DLD1 (cell line): ENCODE measurements around the gene FOXS1.
"Not testable (repeated sequence)": the region's sequence is repeated elsewhere in the genome, so short reads cannot be mapped to it uniquely, and the experiment has no call there.

ENCODE experiments used
- in situ Hi-C: cut with HindIII; loops from 2 replicates; pipeline ENCODE4 v1.10.0; 2017; ENCODE audit warnings: low sequenced_read_pairs

FOXS1 gene

DNA sequence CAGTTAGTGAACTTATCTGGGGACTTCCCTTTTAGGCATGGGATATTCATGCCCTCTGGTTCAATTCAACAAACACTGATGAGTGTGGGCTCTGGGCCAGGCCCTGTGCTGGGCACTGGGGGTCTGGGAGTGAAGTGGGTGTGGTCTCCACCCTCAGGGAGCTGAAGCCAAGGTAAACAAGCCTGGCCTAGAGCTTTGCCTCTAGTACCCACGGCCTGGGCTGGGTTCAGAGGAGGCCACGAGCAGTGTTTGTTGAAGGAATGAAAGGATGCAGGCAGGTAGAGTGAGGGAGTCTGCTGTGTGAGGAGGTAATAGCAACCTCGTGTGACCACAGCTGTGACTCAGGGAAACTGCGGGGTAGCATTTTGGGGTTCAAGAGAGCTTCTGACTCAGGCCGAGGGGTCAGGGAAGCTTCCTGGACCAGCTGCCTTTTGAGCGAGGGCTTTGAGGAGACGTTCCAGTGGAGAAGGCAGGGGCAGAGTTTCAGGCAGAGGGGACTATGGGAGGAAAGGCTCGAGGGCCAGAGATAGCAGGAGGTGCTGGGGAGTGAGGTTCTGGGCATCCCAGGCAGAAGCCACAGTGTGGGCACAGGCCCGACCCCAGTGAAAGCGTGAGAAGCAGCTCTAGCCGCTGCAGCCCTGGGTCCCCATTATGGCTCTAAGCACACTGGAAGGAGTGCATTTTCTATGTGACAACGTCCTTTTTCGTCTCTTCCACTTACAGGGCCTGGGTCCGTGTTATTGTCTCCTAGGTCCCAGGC, 20.7 kb downstream of the FOXS1 start:
- in situ Hi-C loops: no loop called here

- in situ Hi-C loops: no loop called here
Measured at GRCh38 chr20:31824125-31824485, 21.3 kb downstream of the FOXS1 start.

GRCh38 chr20:31823360-31824124, 21.9 kb downstream of the FOXS1 start:
- in situ Hi-C loops: no loop called here

DNA sequence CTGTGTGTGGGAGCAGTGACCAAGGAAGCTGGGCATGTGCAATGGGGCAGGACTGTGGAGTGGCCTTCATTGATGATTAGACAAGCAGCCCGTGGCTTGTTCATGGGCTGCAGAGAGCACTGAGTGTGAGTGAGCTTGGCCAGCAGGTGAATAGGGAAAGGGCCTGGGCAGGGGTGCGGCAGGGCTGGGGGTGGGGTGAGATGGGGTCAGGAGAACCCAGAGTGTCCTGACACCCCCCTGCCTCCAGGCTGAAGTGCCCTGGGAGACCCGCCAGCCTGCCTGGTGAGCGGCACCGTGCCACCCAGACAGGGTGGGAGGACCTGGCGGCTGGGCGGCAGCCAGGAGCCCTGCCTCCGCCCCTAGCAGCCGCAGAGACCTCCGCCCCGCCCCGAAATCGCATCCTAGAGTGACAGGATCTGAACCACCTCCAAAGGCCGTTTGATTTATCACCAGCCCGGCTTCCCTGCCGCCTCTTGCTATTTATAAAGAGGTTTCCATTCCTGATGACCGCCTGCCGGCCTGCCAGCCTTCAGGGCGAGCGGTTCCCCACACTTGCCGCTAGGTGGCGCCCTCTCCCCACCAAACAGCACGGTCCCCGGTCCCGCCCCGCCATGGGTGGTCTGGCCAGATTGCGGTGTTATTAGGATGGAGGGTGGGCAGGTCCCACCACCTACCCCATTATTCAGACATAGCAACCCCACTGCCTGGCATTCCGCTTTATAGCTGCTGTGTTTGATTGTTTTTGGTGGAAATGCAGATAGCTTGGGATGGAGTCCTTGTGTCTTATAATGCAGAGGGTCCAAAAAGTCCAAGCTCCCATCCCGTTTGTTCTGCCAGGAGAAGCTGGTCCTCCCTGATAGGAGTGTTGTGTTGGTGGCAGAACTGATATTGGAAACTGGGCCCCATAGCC, 22.7 kb downstream of the FOXS1 start:
- in situ Hi-C loops: no loop called here

DNA sequence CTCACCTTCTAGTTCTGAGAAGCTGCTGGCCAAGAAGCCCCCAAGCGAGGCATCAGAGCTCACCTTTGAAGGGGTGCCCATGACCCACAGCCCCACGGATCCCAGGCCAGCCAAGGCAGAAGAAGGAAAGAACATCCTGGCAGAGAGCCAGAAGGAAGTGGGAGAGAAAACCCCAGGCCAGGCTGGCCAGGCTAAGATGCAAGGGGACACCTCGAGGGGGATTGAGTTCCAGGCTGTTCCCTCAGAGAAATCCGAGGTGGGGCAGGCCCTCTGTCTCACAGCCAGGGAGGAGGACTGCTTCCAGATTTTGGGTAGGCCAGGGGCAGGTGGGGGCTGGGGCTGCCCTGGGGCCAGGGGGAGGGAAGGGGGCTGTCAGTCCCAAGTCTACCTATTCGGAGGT, 24.0 kb downstream of the FOXS1 start:
- in situ Hi-C loops: no loop called here

DNA sequence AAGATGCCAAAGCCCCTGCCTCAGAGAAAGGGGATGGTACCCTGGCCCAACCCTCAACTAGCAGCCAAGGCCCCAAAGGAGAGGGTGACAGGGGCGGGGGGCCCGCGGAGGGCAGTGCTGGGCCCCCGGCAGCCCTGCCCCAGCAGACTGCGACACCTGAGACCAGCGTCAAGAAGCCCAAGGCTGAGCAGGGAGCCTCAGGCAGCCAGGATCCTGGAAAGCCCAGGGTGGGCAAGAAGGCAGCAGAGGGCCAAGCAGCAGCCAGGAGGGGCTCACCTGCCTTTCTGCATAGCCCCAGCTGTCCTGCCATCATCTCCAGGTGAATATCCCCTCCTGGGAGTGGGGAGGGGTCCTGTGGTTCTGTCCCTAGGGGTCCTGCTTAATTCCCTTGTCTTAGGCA, 25.2 kb downstream of the FOXS1 start:
- in situ Hi-C loops: no loop called here

GRCh38 chr20:31819083-31819784, 26.2 kb downstream of the FOXS1 start, which contains the start of gene MYLK2:
Gene MYLK2, plus strand, starts transcription at chr20:31819356. Its CDS starts 225 bp downstream, at chr20:31819581.
- in situ Hi-C loops: no loop called here

GRCh38 chr20:31818376-31818908, 27.0 kb downstream of the FOXS1 start:
- in situ Hi-C loops: no loop called here

DNA sequence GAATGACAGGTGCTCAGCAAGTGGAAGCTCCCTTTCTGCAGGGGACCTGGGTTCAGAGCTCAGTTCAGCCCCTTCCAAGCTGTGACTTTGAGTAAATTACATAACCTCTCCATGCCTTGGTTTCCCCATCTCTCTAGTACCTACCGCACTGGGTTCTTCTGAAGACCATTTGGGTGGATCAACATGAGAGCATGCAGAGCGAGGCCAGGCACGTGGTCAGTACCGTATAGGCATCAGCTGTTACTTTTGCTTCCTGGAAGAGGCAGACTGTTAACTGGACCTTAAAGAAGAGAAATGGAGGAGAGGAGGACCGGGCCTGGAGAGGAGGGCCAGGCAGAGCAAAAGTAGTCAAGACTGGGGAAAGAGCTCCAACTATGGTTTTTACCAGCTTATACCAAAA, 27.9 kb downstream of the FOXS1 start:
- in situ Hi-C loops: no loop called here

- in situ Hi-C loops: no loop called here
Measured at GRCh38 chr20:31816221-31816620, 29.2 kb downstream of the FOXS1 start.

DNA sequence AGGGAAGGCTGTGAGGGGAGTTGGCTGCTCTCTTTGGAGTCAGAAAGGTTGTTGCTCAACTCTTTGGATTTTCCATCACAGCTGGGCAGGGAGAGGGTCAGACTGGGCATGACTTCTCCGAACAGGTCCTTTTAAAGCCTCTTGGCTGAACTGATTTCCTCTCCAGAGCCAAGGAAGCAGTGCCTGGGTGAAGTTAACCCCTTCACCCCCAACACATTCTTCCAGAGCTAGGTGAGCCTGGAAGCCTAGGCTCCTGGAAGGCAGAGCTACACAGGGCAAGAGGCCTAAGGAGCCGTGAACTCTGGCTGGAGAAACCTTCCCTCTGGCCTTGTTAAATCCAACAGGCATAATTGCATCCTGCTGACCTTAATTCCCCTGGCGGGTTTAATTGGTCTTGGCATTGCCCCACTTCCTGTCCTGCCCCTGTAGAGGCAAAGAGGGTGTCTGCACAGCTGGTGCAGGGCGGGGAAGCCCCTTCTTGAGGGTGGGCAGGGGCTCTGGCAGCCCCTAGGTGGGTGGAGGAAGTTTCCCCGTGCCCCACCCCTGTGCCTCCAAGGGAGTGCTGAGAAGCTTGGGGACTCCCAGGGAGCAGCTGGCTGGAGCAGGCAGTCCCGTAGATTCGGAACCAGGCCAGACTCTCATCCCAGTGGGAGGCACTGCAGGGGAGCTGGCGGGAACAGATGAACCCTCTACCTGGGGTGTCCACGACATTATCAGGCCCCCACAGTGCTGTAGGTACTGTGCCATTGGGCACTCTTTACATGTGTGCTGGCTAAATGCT, 29.8 kb downstream of the FOXS1 start:
- in situ Hi-C loops: no loop called here

DNA sequence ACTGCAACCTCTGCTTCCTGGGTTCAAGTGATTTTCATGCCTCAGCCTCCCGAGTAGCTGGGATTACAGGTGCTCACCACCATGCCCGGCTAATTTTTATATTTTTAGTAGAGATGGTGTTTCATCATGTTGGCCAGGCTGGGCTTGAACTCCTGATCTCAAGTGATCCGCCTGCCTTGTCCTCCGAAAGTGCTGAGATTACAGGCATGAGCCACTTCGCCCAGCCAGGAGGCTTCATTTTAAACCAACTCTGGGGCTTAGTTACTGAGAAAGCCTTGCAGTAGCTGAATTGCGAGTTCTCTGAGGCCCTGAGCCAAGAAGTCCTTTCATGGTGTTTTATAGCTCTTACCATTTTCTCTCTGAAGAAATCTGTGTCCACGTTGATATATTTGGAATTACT, 31.3 kb downstream of the FOXS1 start:
- in situ Hi-C loops: not testable (repeated sequence)

GRCh38 chr20:31813611-31814010, 31.8 kb downstream of the FOXS1 start:
- in situ Hi-C loops: no loop called here

DNA sequence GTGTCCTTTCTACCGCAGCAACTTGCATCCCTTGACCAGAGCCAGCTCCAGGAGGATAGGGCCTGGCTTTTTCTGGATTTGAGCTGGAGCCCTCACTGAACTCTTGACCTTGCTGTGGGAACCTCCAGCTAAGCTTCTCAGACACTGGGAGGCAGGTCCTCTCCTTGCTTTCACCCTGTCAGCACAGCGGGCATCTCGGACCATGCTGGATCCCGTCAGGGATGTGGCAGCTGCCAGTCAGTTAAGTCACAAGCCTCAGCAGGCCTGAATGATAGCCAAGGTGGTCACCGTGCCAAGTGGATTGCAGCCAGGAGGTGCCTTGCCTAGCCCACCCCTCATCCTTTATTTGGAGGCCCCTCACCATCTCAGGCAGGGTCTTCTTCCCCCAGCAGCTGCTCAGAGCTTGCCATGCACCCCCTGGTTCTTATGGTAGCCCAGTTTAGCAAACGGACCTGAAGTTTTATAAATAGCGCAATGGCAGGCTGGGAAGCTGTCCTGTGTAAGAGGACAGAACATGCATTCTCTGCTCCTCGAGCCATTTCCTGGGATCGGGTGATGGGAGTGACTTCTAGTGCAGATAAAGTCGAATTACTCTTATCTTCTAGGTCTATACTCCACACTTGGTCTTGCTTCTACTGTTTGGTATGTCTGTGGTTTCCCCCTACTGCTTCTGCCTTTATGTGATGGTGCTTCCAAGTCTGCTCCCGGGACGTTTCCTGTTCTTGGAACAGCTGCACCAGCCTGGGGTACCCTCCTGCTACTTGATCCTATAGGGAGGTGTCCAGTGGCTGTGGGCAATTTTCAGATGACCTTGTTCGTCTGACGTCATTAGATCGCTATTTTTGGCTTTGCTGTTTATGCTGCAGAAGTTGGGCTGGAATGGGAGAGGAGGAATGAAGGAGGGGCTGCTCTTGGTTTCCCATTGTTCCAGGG, 33.3 kb downstream of the FOXS1 start:
- in situ Hi-C loops: no loop called here

DNA sequence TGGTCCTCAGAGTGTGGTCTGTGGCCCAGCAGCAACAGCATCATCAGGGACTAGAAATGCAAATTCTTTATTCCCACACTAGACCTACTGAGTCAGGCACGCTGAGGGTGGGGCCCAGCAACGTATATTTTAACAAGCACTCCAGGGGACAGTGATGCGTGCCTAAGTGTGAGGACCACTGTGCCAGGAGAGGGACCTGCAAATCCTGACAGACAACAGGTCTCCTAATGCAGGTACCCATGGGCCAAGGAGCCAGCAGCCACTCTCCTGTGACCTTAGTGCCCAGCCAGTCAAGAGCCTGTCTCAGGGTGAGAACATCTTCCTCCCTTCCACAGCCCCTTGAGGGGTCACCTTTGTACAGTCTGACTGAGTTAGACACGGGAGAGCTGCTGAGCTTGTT, 34.2 kb downstream of the FOXS1 start:
- in situ Hi-C loops: no loop called here

GRCh38 chr20:31809661-31810060, 35.7 kb downstream of the FOXS1 start:
- in situ Hi-C loops: no loop called here

- in situ Hi-C loops: no loop called here
Measured at GRCh38 chr20:31808481-31808880, 36.9 kb downstream of the FOXS1 start.

- in situ Hi-C loops: no loop called here
Measured at GRCh38 chr20:31806564-31807355, 38.6 kb downstream of the FOXS1 start.
